Spleen (tissue), 11 donors: Measurements from ENCODE around the gene RC3H1. TPM values are rescaled to one million over a fixed set of nuclear protein-coding genes. Genes with fewer than 3 reads are reported as not detected.

Experiments used
- DNase-seq: peaks from one replicate; pipeline ENCODE4 v3.0.0-alpha.2; 2020
- H3K27ac ChIP-seq, 8 donors: fragments of 200-600 bp; sonication (generic) in 7 of 8; 1 replicate in 4 of 8; 2 replicates in 4 of 8; pipeline versions ENCODE4 v1.5.0 to v1.8.0; 2016 to 2021; ENCODE audit warnings: inconsistent platforms in 4 of 8, mild to moderate bottlenecking in 4 of 8, moderate library complexity in 1 of 8
- H3K27me3 ChIP-seq, 7 donors: fragments of 200-600 bp; sonication (generic) in 6 of 7; replicated peaks in 1 of 7; 1 replicate in 4 of 7; 2 replicates in 3 of 7; pipeline versions ENCODE4 v1.5.0 to v1.8.0; 2016 to 2021; ENCODE audit warnings: inconsistent platforms in 3 of 7, mild to moderate bottlenecking in 1 of 7
- H3K36me3 ChIP-seq, 6 donors: fragments of 200-600 bp; sonication (generic) in 5 of 6; 1 replicate in 4 of 6; 2 replicates in 2 of 6; pipeline versions ENCODE4 v1.5.0 to v1.8.0; 2016 to 2021; ENCODE audit warnings: inconsistent platforms in 2 of 6
- H3K4me1 ChIP-seq, 6 donors: fragments of 200-600 bp; sonication (generic) in 5 of 6; 1 replicate in 3 of 6; 2 replicates in 3 of 6; pipeline versions ENCODE4 v1.5.0 to v1.8.0; 2016 to 2021; ENCODE audit warnings: inconsistent platforms in 3 of 6
- H3K4me3 ChIP-seq, 8 donors: fragments of 200-600 bp; sonication (generic) in 7 of 8; 1 replicate in 4 of 8; 2 replicates in 4 of 8; pipeline versions ENCODE4 v1.5.0 to v1.8.0; 2016 to 2021; ENCODE audit warnings: inconsistent platforms in 4 of 8, mild to moderate bottlenecking in 4 of 8, moderate library complexity in 2 of 8
- H3K9me3 ChIP-seq, 8 donors: fragments of 200-600 bp; sonication (generic) in 7 of 8; 1 replicate in 4 of 8; 2 replicates in 4 of 8; pipeline versions ENCODE4 v1.5.0 to v1.8.0; 2016 to 2021; ENCODE audit warnings: inconsistent platforms in 4 of 8
- POLR2A ChIP-seq, 3 donors: fragments of 450-650 bp; IDR thresholded peaks; one replicate each; pipeline ENCODE4 v1.5.1; 2017; ENCODE audit warnings: antibody characterized with exemption in 3 of 3, mild to moderate bottlenecking in 1 of 3
- POLR2AphosphoS5 ChIP-seq, 3 donors: sonication (generic); formaldehyde crosslinking; IDR thresholded peaks; one replicate each; pipeline ENCODE4 v1.5.1; 2017; ENCODE audit warnings: antibody characterized with exemption in 3 of 3
- WGBS, 5 donors: extraction: QIAGEN DNeasy Blood & Tissue Kit in 3 of 5; methylation state at CpG; one replicate each; pipeline versions ENCODE4 v1.1.5 to v1.1.7; 2013 to 2018; 5-methylcytosine and 5-hydroxymethylcytosine counted together
- intact Hi-C: fragments of 100-400 bp; cut with DNase I; formaldehyde crosslinking; loops from one replicate; pipeline ENCODE4 v1.15.0; 2023; ENCODE audit warnings: low total_unique reads
- polyA plus RNA-seq, 3 donors: library from polyadenylated mRNA; stranded (reverse); fragments of 200-250 nt; gene quantifications; one replicate each; pipeline ENCODE4 v1.2.1, GENCODE V29; 2013
- total RNA-seq, 7 donors: library from RNA; depleted of rRNA in 3 of 7; stranded (reverse); fragments of >200 nt in 3 of 7; fragmentation: NEBNext Ultra II Directional in 4 of 7; extraction: Animal tissue kit (Norgen Biotek cat#: 25700) in 4 of 7; gene quantifications; one replicate each; pipeline versions ENCODE4 v1.1.0 to v1.2.1, GENCODE V29; 2016 to 2021
- TF ChIP-seq, protein P1 (sequence below), 11 experiments: fragments of 200-600 bp in 7 of 11; fragments of 450-650 bp in 4 of 11; sonication (generic) in 4 of 11; IDR thresholded peaks in 8 of 11; conservative IDR thresholded peaks in 3 of 11; 1 replicate in 7 of 11; 2 replicates in 4 of 11; pipeline versions ENCODE4 v1.4.0 to v1.8.0; 2016 to 2021; ENCODE audit warnings: antibody characterized with exemption in 11 of 11, inconsistent platforms in 4 of 11, mild to moderate bottlenecking in 1 of 11
- donor health status: healthy with polysubstance abuse.
- donor health status: DM: no; HTN: no; CAD: no; lungs with moderate emphysema.
- donor health status: DM: no; HTN: no; CAD: no.
- donor health status: Bipolar disorder and iron deficiency.
- donor health status: healthy.
- donor health status: DM: no; HTN: no; CAD: no.
- donor health status: DM: yes; HTN: yes; CAD: no.

RC3H1 gene
- total and polyA plus RNA-seq, 10 donors = 3.9 to 64.2 (median 51.4) TPM

DNA sequence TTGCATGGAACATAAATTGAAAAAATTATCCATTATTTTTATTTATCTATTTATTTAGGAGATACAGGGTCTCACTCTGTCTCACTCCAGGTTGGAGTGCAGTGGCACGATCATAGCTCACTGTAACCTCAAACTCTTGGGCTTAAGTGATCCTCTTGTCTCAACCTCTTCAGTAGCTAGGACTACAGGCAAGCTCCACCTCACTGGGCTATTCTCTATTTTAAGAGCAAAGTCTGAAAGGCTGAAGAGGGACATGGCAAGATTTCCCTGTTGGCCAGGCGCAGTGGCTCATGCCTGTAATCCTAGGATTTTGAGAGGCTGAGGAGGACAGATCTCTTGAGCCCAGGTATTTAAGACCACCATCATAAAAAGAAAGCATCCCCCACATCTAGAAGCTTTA is 14.0 kb upstream of the RC3H1 start:
- H3K36me3 ChIP-seq = no peaks in the 10 kb centered on the region
- no peak overlapping the region for H3K27ac ChIP-seq
- WGBS, 5 donors = 89 to 96% (median 93%) methylated on average over 2 of the region's 2 CpGs
- TF ChIP-seq, protein P1, sequence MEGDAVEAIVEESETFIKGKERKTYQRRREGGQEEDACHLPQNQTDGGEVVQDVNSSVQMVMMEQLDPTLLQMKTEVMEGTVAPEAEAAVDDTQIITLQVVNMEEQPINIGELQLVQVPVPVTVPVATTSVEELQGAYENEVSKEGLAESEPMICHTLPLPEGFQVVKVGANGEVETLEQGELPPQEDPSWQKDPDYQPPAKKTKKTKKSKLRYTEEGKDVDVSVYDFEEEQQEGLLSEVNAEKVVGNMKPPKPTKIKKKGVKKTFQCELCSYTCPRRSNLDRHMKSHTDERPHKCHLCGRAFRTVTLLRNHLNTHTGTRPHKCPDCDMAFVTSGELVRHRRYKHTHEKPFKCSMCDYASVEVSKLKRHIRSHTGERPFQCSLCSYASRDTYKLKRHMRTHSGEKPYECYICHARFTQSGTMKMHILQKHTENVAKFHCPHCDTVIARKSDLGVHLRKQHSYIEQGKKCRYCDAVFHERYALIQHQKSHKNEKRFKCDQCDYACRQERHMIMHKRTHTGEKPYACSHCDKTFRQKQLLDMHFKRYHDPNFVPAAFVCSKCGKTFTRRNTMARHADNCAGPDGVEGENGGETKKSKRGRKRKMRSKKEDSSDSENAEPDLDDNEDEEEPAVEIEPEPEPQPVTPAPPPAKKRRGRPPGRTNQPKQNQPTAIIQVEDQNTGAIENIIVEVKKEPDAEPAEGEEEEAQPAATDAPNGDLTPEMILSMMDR (IDR thresholded peaks at IDR 0.05 in 8 of 11, conservative IDR thresholded peaks at IDR 0.05 in 3 of 11) = no peak
- TF ChIP-seq POLR2AphosphoS5 (IDR thresholded peaks at IDR 0.05) = no peak
- TF ChIP-seq POLR2A (IDR thresholded peaks at IDR 0.05) = no peak
- no peaks in the 10 kb centered on the region for H3K27me3 ChIP-seq
- H3K4me1 ChIP-seq = no peaks in the 10 kb centered on the region
- intact Hi-C loops = no loop called here
- H3K9me3 ChIP-seq = no peaks in the 10 kb centered on the region
- no peak for DNase-seq
- no peak overlapping the region for H3K4me3 ChIP-seq

DNA sequence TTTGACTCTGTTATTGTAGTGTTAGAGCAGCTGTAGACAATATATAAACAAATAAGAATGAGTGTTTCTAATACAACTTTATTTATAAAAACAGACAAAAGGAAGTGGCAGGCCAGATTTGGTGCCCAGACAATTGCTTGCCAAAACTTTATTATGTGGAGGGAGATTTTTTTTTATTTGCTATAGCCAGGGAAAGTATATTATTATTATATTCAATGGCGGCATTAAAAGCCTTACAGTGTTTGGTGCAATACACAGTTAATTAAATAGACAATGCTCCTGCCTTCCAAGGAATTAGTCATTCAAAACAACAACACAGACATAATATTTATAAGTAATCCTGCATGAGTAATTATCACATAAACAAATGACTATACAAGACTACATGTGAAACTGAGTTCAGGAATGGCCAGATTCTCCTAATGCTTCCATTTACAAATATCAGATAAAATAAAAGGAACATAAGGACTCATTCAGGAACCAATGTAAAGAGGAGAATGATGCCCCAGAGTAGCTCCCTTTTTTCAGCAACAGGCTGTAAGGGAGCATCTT is 10.6 kb upstream of the RC3H1 start:
- no peak for TF ChIP-seq POLR2A (IDR thresholded peaks at IDR 0.05)
- TF ChIP-seq, protein P1 (IDR thresholded peaks at IDR 0.05 in 8 of 11, conservative IDR thresholded peaks at IDR 0.05 in 3 of 11) = no peak
- no peak for TF ChIP-seq POLR2AphosphoS5 (IDR thresholded peaks at IDR 0.05)

DNA sequence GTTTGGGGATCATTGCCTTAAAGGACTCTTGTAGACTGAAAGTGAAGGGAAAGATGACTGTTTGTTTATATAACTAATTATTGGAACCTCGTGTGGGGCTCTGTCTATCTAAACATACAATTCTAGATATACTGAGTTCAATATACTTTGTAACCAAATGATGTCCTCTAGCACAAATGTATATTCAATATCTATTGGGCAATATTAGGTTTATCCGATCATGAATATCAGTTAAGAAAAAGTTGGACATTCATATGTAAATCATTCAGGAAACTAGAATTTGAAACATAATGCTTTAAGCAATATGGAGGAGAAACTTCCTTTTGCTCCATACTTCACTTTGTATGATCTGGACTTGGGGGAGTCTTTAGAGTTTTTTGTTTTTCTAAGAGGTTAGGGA is 8.9 kb upstream of the RC3H1 start:
- WGBS, 5 donors = 72 to 87% (median 79%) methylated on average over 2 of the region's 2 CpGs
- H3K36me3 ChIP-seq = no peaks in the 10 kb centered on the region
- no peaks in the 10 kb centered on the region for H3K9me3 ChIP-seq
- TF ChIP-seq, protein P1 (IDR thresholded peaks at IDR 0.05 in 8 of 11, conservative IDR thresholded peaks at IDR 0.05 in 3 of 11) = no peak
- TF ChIP-seq POLR2A (IDR thresholded peaks at IDR 0.05) (no peak), POLR2AphosphoS5 (IDR thresholded peaks at IDR 0.05) (no peak)
- no peak overlapping the region for H3K27ac ChIP-seq
- no peak for DNase-seq
- H3K4me1 ChIP-seq = no peaks in the 10 kb centered on the region
- intact Hi-C loops = no loop called here
- H3K4me3 ChIP-seq = no peak overlapping the region
- no peaks in the 10 kb centered on the region for H3K27me3 ChIP-seq

More for the DNA sequence above, 10.6 kb upstream of the RC3H1 start:
- intact Hi-C loops = no loop called here
- DNase-seq = no peak
- WGBS, 5 donors = 89 to 98% (median 97%) methylated on average over 1 of the region's 1 CpG
- H3K27me3 ChIP-seq = no peaks in the 10 kb centered on the region
- H3K4me3 ChIP-seq = no peak overlapping the region
- no peaks in the 10 kb centered on the region for H3K36me3 ChIP-seq
- no peaks in the 10 kb centered on the region for H3K4me1 ChIP-seq
- no peaks in the 10 kb centered on the region for H3K9me3 ChIP-seq
- H3K27ac ChIP-seq = no peak overlapping the region

DNA sequence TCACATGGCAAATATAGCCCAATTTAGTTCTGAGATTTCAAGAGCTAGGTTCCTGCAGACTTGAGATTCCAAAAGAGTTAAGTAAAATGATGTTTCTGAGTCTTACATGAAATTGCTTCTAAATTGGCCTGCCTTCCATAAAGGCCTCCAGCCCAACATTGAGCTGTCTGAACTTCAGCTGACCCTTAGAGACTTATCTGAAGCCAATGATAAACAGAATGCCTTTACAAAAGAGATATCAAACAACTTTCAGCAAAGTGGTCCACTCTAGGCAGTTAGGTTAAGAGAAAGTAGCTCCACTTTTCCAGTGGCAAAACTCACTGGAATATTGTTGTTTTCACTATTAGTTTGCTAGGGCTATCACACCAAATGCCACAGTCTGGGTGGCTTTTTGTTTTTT is 6.3 kb upstream of the RC3H1 start:
- Histone ChIP-seq H3K4me1 (peaks cover 2 to 4% (median 3%) of the 10 kb centered on the region in 6 donors), H3K9me3 (no peaks in the 10 kb centered on the region), H3K27me3 (no peaks in the 10 kb centered on the region), H3K36me3 (no peaks in the 10 kb centered on the region), H3K27ac (no peak overlapping the region), H3K4me3 (no peak overlapping the region)
- DNase-seq = no peak
- intact Hi-C loops = no loop called here
- TF ChIP-seq POLR2A (IDR thresholded peaks at IDR 0.05) (no peak), POLR2AphosphoS5 (IDR thresholded peaks at IDR 0.05) (no peak)
- TF ChIP-seq, protein P1 (IDR thresholded peaks at IDR 0.05 in 8 of 11, conservative IDR thresholded peaks at IDR 0.05 in 3 of 11) = no peak
